ENCODE data around the gene SPOPL.

DNA sequence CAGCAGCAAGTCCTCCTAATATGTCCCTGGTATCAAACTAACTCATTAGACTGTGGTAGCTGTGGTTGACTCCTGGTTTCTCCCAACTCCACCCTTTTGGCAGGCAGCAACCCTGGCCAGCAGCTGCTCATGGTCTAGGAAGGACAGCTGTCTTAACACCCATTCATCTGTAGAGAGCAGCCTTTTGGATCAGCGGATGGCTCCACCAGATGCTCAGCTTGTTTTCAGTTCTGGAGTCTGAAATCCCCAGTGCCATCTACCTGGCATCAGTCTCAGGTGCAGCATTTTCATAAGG lies 100.5 kb downstream of the SPOPL start:
- no peak for TF ChIP-seq HNF4G (IDR thresholded peaks at IDR 0.05)
- TF ChIP-seq, protein P1, sequence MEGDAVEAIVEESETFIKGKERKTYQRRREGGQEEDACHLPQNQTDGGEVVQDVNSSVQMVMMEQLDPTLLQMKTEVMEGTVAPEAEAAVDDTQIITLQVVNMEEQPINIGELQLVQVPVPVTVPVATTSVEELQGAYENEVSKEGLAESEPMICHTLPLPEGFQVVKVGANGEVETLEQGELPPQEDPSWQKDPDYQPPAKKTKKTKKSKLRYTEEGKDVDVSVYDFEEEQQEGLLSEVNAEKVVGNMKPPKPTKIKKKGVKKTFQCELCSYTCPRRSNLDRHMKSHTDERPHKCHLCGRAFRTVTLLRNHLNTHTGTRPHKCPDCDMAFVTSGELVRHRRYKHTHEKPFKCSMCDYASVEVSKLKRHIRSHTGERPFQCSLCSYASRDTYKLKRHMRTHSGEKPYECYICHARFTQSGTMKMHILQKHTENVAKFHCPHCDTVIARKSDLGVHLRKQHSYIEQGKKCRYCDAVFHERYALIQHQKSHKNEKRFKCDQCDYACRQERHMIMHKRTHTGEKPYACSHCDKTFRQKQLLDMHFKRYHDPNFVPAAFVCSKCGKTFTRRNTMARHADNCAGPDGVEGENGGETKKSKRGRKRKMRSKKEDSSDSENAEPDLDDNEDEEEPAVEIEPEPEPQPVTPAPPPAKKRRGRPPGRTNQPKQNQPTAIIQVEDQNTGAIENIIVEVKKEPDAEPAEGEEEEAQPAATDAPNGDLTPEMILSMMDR (IDR thresholded peaks at IDR 0.05; ENCODE audit: low read depth, low read length, missing input control): no peak
- TF ChIP-seq, protein P2, sequence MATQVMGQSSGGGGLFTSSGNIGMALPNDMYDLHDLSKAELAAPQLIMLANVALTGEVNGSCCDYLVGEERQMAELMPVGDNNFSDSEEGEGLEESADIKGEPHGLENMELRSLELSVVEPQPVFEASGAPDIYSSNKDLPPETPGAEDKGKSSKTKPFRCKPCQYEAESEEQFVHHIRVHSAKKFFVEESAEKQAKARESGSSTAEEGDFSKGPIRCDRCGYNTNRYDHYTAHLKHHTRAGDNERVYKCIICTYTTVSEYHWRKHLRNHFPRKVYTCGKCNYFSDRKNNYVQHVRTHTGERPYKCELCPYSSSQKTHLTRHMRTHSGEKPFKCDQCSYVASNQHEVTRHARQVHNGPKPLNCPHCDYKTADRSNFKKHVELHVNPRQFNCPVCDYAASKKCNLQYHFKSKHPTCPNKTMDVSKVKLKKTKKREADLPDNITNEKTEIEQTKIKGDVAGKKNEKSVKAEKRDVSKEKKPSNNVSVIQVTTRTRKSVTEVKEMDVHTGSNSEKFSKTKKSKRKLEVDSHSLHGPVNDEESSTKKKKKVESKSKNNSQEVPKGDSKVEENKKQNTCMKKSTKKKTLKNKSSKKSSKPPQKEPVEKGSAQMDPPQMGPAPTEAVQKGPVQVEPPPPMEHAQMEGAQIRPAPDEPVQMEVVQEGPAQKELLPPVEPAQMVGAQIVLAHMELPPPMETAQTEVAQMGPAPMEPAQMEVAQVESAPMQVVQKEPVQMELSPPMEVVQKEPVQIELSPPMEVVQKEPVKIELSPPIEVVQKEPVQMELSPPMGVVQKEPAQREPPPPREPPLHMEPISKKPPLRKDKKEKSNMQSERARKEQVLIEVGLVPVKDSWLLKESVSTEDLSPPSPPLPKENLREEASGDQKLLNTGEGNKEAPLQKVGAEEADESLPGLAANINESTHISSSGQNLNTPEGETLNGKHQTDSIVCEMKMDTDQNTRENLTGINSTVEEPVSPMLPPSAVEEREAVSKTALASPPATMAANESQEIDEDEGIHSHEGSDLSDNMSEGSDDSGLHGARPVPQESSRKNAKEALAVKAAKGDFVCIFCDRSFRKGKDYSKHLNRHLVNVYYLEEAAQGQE (IDR thresholded peaks at IDR 0.05): no peak

All from liver (tissue), 3 donors.